ENCODE data around the gene DNPH1. TPM values are rescaled to one million over a fixed set of nuclear protein-coding genes. Genes with fewer than 3 reads are reported as not detected.

DNPH1 gene
- total and polyA plus RNA-seq, 9 of the 15 experiments (the other 6 are each of a cell fraction or from before 2014, with no cell fraction given), result 7.3 to 300 (median 68.7) TPM

DNA sequence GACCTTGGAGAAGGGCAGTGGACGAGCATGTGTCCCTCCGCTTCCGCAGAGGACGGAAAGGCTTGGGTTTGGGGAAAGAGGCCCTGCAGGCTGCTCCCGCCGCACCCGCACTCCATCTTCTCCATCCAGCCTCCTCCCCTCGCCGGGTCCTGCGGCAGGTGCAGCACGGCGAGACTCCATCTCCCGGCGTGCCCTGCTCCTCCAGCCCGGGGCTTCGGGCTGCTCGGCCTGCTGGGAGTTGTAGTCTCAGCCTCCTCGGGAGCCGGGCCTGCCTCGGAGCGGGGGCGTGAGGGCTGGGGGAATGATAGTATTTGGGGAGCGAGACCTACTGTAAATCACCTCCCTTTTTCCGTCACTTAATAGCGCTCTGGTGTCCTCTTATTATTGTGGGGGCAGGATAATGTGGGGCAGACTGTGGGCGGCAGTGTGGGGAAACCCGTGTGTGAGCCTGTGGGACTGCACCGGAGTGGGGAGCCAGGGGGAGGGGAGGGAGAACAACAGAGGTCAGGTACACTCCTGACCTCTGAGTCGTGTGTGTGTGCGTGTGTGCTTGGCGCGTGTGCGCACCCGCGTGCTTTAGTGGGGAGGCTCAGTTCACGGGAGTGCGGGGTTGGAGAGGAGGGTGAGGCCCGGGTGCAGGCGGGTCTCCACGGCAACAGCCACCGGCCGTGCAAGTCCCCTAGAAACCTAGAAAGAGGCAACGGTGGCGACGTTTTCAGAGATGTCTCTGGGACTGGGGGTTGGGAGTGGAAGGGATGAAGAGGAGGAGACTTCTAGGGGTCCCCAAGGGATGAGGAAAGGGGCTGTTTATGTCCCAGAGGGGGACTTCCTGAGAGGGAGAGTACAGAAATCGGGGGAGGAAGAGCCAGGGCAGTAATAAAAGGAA lies 18.1 kb upstream of the DNPH1 start (continued):
- no peak for TF ChIP-seq CREBBP (IDR thresholded peaks at IDR 0.05; ENCODE audit: low read depth, low read length)
- TF ChIP-seq BCOR (IDR thresholded peaks at IDR 0.05), result no peak
- TF ChIP-seq RB1 (IDR thresholded peaks at IDR 0.05; ENCODE audit: low read depth), result peak; percentile 79
- TF ChIP-seq MNT (conservative IDR thresholded peaks at IDR 0.05), result peak in 1 of 2 experiments; percentile 31; a peak in 1 of 4 replicates
- TF ChIP-seq MCM5 (IDR thresholded peaks at IDR 0.05; ENCODE audit: low read depth), result no peak
- TF ChIP-seq RHOXF2B (CRISPR knock-in tag; conservative IDR thresholded peaks at IDR 0.05), result no peak
- no peak for TF ChIP-seq BCLAF1 (IDR thresholded peaks at IDR 0.05; ENCODE audit: borderline replicate concordance in 1 of 2, control insufficient read depth in 1 of 2, low read depth in 2 of 2, low read length in 1 of 2)
- TF ChIP-seq CEBPZ (IDR thresholded peaks at IDR 0.05; ENCODE audit: borderline replicate concordance, low read depth, low read length), result no peak
- TF ChIP-seq NFATC3 (IDR thresholded peaks at IDR 0.05), result no peak
- TF ChIP-seq CXXC5 (CRISPR knock-in tag; IDR thresholded peaks at IDR 0.05), result peak; percentile 43
- TF ChIP-seq ZNF184 (CRISPR knock-in tag; IDR thresholded peaks at IDR 0.05), result no peak
- no peak for TF ChIP-seq BACH1 (tag; IDR thresholded peaks at IDR 0.05)
- peak; percentile 11; the same call in 1 of the 2 replicates for TF ChIP-seq ZBTB7A (IDR thresholded peaks at IDR 0.05; ENCODE audit: borderline replicate concordance, control insufficient read depth, low read depth, low read length)
- TF ChIP-seq, protein P1, sequence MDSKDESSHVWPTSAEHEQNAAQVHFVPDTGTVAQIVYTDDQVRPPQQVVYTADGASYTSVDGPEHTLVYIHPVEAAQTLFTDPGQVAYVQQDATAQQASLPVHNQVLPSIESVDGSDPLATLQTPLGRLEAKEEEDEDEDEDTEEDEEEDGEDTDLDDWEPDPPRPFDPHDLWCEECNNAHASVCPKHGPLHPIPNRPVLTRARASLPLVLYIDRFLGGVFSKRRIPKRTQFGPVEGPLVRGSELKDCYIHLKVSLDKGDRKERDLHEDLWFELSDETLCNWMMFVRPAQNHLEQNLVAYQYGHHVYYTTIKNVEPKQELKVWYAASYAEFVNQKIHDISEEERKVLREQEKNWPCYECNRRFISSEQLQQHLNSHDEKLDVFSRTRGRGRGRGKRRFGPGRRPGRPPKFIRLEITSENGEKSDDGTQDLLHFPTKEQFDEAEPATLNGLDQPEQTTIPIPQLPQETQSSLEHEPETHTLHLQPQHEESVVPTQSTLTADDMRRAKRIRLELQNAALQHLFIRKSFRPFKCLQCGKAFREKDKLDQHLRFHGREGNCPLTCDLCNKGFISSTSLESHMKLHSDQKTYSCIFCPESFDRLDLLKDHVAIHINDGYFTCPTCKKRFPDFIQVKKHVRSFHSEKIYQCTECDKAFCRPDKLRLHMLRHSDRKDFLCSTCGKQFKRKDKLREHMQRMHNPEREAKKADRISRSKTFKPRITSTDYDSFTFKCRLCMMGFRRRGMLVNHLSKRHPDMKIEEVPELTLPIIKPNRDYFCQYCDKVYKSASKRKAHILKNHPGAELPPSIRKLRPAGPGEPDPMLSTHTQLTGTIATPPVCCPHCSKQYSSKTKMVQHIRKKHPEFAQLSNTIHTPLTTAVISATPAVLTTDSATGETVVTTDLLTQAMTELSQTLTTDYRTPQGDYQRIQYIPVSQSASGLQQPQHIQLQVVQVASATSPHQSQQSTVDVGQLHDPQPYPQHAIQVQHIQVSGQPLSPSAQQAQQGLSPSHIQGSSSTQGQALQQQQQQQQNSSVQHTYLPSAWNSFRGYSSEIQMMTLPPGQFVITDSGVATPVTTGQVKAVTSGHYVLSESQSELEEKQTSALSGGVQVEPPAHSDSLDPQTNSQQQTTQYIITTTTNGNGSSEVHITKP (IDR thresholded peaks at IDR 0.05; ENCODE audit: partially characterized antibody), result no peak
- TF ChIP-seq ESRRB (CRISPR knock-in tag; IDR thresholded peaks at IDR 0.05; ENCODE audit: borderline replicate concordance), result no peak
